Superior temporal gyrus (tissue), 1 donor: Measurements from ENCODE around the gene CDH8.

Experiments
- DNase-seq: peaks from one replicate; pipeline ENCODE4 v3.0.0-alpha.2; 2016; ENCODE audit errors: extremely low spot score

Gene CDH8

GRCh38 chr16:62036101-62036801 is at the start of gene CDH8:
Gene CDH8 (minus strand): TSS chr16:62036438. CDS start chr16:62021403, 15,035 bp downstream.
- no peak for DNase-seq

- DNase-seq, result no peak
Observed at GRCh38 chr16:62079236-62079635, 43.0 kb upstream of the CDH8 start.

- DNase-seq, result no peak
Observed at GRCh38 chr16:62077998-62078397, 41.8 kb upstream of the CDH8 start.

- no peak for DNase-seq
Observed at GRCh38 chr16:62076886-62077285, 40.6 kb upstream of the CDH8 start.

- no peak for DNase-seq
Observed at GRCh38 chr16:62068747-62069146, 32.5 kb upstream of the CDH8 start.

- no peak for DNase-seq
Observed at GRCh38 chr16:62067981-62068380, 31.7 kb upstream of the CDH8 start.

GRCh38 chr16:62067182-62067581 is 30.9 kb upstream of the CDH8 start:
- DNase-seq, result no peak

- no peak for DNase-seq
Observed at GRCh38 chr16:62066747-62067146, 30.5 kb upstream of the CDH8 start.

GRCh38 chr16:62064173-62064572 is 27.9 kb upstream of the CDH8 start:
- DNase-seq, result no peak

GRCh38 chr16:62060089-62060488 is 23.9 kb upstream of the CDH8 start:
- no peak for DNase-seq

- no peak for DNase-seq
Observed at GRCh38 chr16:62059527-62059926, 23.3 kb upstream of the CDH8 start.

- DNase-seq, result no peak
Observed at GRCh38 chr16:62058412-62058811, 22.2 kb upstream of the CDH8 start.

GRCh38 chr16:62051942-62052341 is 15.7 kb upstream of the CDH8 start:
- DNase-seq, result no peak

- DNase-seq, result no peak
Observed at GRCh38 chr16:62050793-62051192, 14.6 kb upstream of the CDH8 start.

GRCh38 chr16:62046801-62047200 is 10.6 kb upstream of the CDH8 start:
- no peak for DNase-seq

- peak; percentile 94 for DNase-seq
Observed at GRCh38 chr16:62041401-62041800, 5.2 kb upstream of the CDH8 start.

- no peak for DNase-seq
Observed at GRCh38 chr16:62038646-62039045, 2.4 kb upstream of the CDH8 start.

- DNase-seq, result no peak
Observed at GRCh38 chr16:62038225-62038624, 2.0 kb upstream of the CDH8 start.

- DNase-seq, result no peak
Observed at GRCh38 chr16:62036802-62037135, 531 bp upstream of the CDH8 start.

GRCh38 chr16:62035115-62036092 is 834 bp downstream of the CDH8 start:
- no peak for DNase-seq

GRCh38 chr16:62034231-62035114 is 1.8 kb downstream of the CDH8 start:
- DNase-seq, result peak; percentile 64

GRCh38 chr16:62033065-62033464 is 3.2 kb downstream of the CDH8 start:
- DNase-seq, result peak; percentile 75
